H1 (cell line): ENCODE results near the gene KCNA2. TPM values are rescaled to one million over a fixed set of nuclear protein-coding genes. Genes with fewer than 3 reads are reported as not detected.

Experiments used
- CTCF ChIA-PET: fragments of 300-600 bp; sonication (Branson Sonifier 250); formaldehyde crosslinking; loops from one replicate; lab custom pipeline; 2021; ENCODE audit not compliant: partially characterized antibody; lab: Charles Lee
- POLR2A ChIA-PET: fragments of 300-600 bp; sonication (Branson Sonifier 250); formaldehyde crosslinking; loops from one replicate; lab custom pipeline; 2021; ENCODE audit warnings: inconsistent platforms; ENCODE audit not compliant: partially characterized antibody; lab: Charles Lee
- DNase-seq, 2 experiments: peaks; one replicate each; pipeline versions ENCODE4 v3.0.0 to v3.0.0-alpha.2; 2010 to 2022; ENCODE audit warnings: low spot score in 2 of 2, low read depth in 1 of 2, mixed read lengths in 1 of 2
- FAIRE-seq: peaks from 2 replicates; lab custom pipeline; 2011; peaks lifted over from hg19 to GRCh38; lab: Jason Lieb, UNC
- H2AFZ ChIP-seq: 2 replicates; pipeline ENCODE4 v1.8.1; 2012; ENCODE audit warnings: low read length, inconsistent platforms
- H2AK5ac ChIP-seq: 2 replicates; pipeline ENCODE4 v1.6.1; 2013; ENCODE audit warnings: low read depth, low read length
- H2BK120ac ChIP-seq: replicated peaks from 2 replicates; pipeline ENCODE3; 2013; ENCODE audit warnings: low read depth, low read length, inconsistent platforms
- H2BK12ac ChIP-seq: 2 replicates; pipeline ENCODE4 v1.6.1; 2013; ENCODE audit warnings: low read depth, low read length
- H2BK15ac ChIP-seq: 2 replicates; pipeline ENCODE4 v1.6.1; 2013; ENCODE audit warnings: low read length
- H2BK20ac ChIP-seq: 2 replicates; pipeline ENCODE4 v1.6.1; 2013; ENCODE audit warnings: low read length
- H2BK5ac ChIP-seq: 2 replicates; pipeline ENCODE4 v1.6.1; 2013; ENCODE audit warnings: low read depth, low read length
- H3K14ac ChIP-seq: 2 replicates; pipeline ENCODE4 v1.6.1; 2013; ENCODE audit warnings: inconsistent platforms; ENCODE audit not compliant: insufficient read length
- H3K18ac ChIP-seq: 2 replicates; pipeline ENCODE4 v1.6.1; 2013; ENCODE audit warnings: low read length; ENCODE audit errors: extremely low read depth
- H3K23ac ChIP-seq: 2 replicates; pipeline ENCODE4 v1.6.1; 2013; ENCODE audit warnings: inconsistent platforms; ENCODE audit not compliant: insufficient read length
- H3K23me2 ChIP-seq: 2 replicates; pipeline ENCODE4 v1.6.1; 2013; ENCODE audit warnings: low read depth, low read length
- H3K27ac ChIP-seq: 2 replicates; pipeline ENCODE4 v1.6.1; 2011; ENCODE audit warnings: low read depth, low read length, inconsistent platforms
- H3K27me3 ChIP-seq, 4 experiments: replicated peaks in 1 of 4; 1 replicate in 1 of 4; 2 replicates in 3 of 4; pipeline versions ENCODE4 v1.6.1 to v1.8.1; 2011 to 2013; ENCODE audit warnings: low read length in 3 of 4, mild to moderate bottlenecking in 3 of 4, inconsistent platforms in 2 of 4, mixed read lengths in 2 of 4, moderate library complexity in 1 of 4; ENCODE audit not compliant: control insufficient read depth in 3 of 4, insufficient read depth in 3 of 4; ENCODE audit errors: extremely low read depth in 1 of 4
- H3K36me3 ChIP-seq, 4 experiments: 2 replicates each; pipeline versions ENCODE4 v1.6.1 to v1.8.1; 2011 to 2013; ENCODE audit warnings: mild to moderate bottlenecking in 4 of 4, low read length in 3 of 4, moderate library complexity in 2 of 4, control low read depth in 1 of 4, inconsistent platforms in 1 of 4; ENCODE audit not compliant: insufficient read depth in 4 of 4, control insufficient read depth in 2 of 4
- H3K4ac ChIP-seq: replicated peaks from 2 replicates; pipeline ENCODE3; 2013; ENCODE audit warnings: low read length, low read depth, mixed read lengths, inconsistent platforms; ENCODE audit not compliant: insufficient read length
- H3K4me1 ChIP-seq, 4 experiments: replicated peaks in 1 of 4; 1 replicate in 1 of 4; 2 replicates in 3 of 4; pipeline versions ENCODE4 v1.6.1 to v1.8.1; 2011 to 2013; ENCODE audit warnings: low read length in 3 of 4, inconsistent platforms in 2 of 4, mixed read lengths in 1 of 4; ENCODE audit not compliant: insufficient read depth in 4 of 4, control insufficient read depth in 3 of 4
- H3K4me2 ChIP-seq, 2 experiments: 2 replicates each; pipeline versions ENCODE4 v1.6.1 to v1.8.1; 2011 to 2013; ENCODE audit warnings: low read depth in 2 of 2, low read length in 2 of 2, control low read depth in 1 of 2, inconsistent platforms in 1 of 2, mild to moderate bottlenecking in 1 of 2; ENCODE audit not compliant: insufficient read depth in 1 of 2
- H3K4me3 ChIP-seq, 4 experiments: fragments of 200-600, 300-600 bp in 1 of 4; sonication (generic), shearing (Covaris generic), sonication (Bioruptor Twin) in 1 of 4; 2 replicates each; pipeline versions ENCODE4 v1.5.1 to v1.8.1; 2011 to 2016; ENCODE audit warnings: low read length in 4 of 4, low read depth in 3 of 4, control low read depth in 2 of 4, inconsistent platforms in 2 of 4, mild to moderate bottlenecking in 2 of 4, mixed read lengths in 1 of 4, moderate library complexity in 1 of 4; ENCODE audit not compliant: insufficient read depth in 2 of 4; ENCODE audit errors: extremely low read depth in 1 of 4
- H3K56ac ChIP-seq: replicated peaks from 2 replicates; pipeline ENCODE3; 2013; ENCODE audit warnings: low read depth, mild to moderate bottlenecking, mixed read lengths, low read length, inconsistent platforms; ENCODE audit not compliant: insufficient read length
- H3K79me1 ChIP-seq: 2 replicates; pipeline ENCODE4 v1.6.1; 2013; ENCODE audit warnings: low read depth, low read length, control low read depth
- H3K79me2 ChIP-seq, 2 experiments: 2 replicates each; pipeline versions ENCODE4 v1.6.1 to v1.8.1; 2012 to 2013; ENCODE audit warnings: low read length in 2 of 2, mild to moderate bottlenecking in 2 of 2, inconsistent platforms in 1 of 2; ENCODE audit not compliant: insufficient read depth in 2 of 2, control insufficient read depth in 1 of 2
- H3K9ac ChIP-seq, 4 experiments: replicated peaks in 1 of 4; 1 replicate in 1 of 4; 2 replicates in 3 of 4; pipeline versions ENCODE4 v1.6.1 to v1.8.1; 2011 to 2013; ENCODE audit warnings: low read depth in 3 of 4, low read length in 3 of 4, control low read depth in 2 of 4, mild to moderate bottlenecking in 2 of 4, moderate library complexity in 2 of 4, inconsistent platforms in 1 of 4; ENCODE audit errors: extremely low read depth in 1 of 4
- H3K9me3 ChIP-seq, 2 experiments: 2 replicates each; pipeline versions ENCODE4 v1.6.1 to v1.8.1; 2012 to 2013; ENCODE audit warnings: mild to moderate bottlenecking in 2 of 2, moderate library complexity in 2 of 2, control low read depth in 1 of 2, inconsistent platforms in 1 of 2, low read depth in 1 of 2, low read length in 1 of 2, mixed read lengths in 1 of 2; ENCODE audit not compliant: insufficient read depth in 2 of 2
- H4K20me1 ChIP-seq, 2 experiments: replicated peaks in 1 of 2; 2 replicates each; pipeline versions ENCODE3 to v1.8.1; 2011 to 2013; ENCODE audit warnings: inconsistent platforms in 2 of 2, low read length in 2 of 2, mild to moderate bottlenecking in 1 of 2; ENCODE audit not compliant: insufficient read depth in 2 of 2, control insufficient read depth in 1 of 2
- H4K5ac ChIP-seq: 2 replicates; pipeline ENCODE4 v1.6.1; 2013; ENCODE audit warnings: low read length, low read depth, mixed read lengths, inconsistent platforms; ENCODE audit not compliant: insufficient read length
- H4K8ac ChIP-seq: 2 replicates; pipeline ENCODE4 v1.8.0; 2013; ENCODE audit warnings: mild to moderate bottlenecking, moderate library complexity, low read length, inconsistent platforms; ENCODE audit not compliant: insufficient read depth; ENCODE audit errors: extremely low read depth
- H4K91ac ChIP-seq: replicated peaks from 2 replicates; pipeline ENCODE3; 2013; ENCODE audit warnings: low read length, mixed read lengths, inconsistent platforms; ENCODE audit not compliant: insufficient read length
- CTBP2 ChIP-seq: IDR thresholded peaks from 2 replicates; pipeline ENCODE4 v1.7.0; 2011; ENCODE audit warnings: borderline replicate concordance, mild to moderate bottlenecking, moderate library complexity, mixed read lengths, low read length; ENCODE audit not compliant: insufficient read depth, insufficient read length
- POLR2AphosphoS5 ChIP-seq: IDR thresholded peaks from 2 replicates; pipeline ENCODE4 v1.6.1; 2011; ENCODE audit warnings: low read depth, low read length
- RBBP5 ChIP-seq: IDR thresholded peaks from 2 replicates; pipeline ENCODE4 v1.7.1; 2012; ENCODE audit warnings: low read depth, mild to moderate bottlenecking, inconsistent platforms, low read length, moderate library complexity, borderline replicate concordance
- RNF2 ChIP-seq: fragments of 200-900, 300-1000 bp; sonication (generic); IDR thresholded peaks from 2 replicates; pipeline ENCODE4 v1.7.1; 2016; ENCODE audit warnings: borderline replicate concordance, low read depth, mild to moderate bottlenecking, antibody characterized with exemption, low read length; ENCODE audit not compliant: poor library complexity, severe bottlenecking; ENCODE audit errors: missing control alignments
- WGBS, 2 experiments: shearing (Covaris generic) in 1 of 2; methylation state at CpG; one replicate each; pipeline versions ENCODE4 v1.1.6 to v1.1.7; 2013 to 2015; ENCODE audit warnings: low lambda C conversion rate in 2 of 2, mixed read lengths in 2 of 2, inconsistent platforms in 1 of 2, low coverage in 1 of 2, missing lambda C conversion rate in 1 of 2; ENCODE audit not compliant: insufficient replicate concordance in 2 of 2, insufficient coverage in 1 of 2, insufficient read length in 1 of 2; ENCODE audit errors: extremely low coverage in 1 of 2, missing lambda C conversion rate in 1 of 2; 5-methylcytosine and 5-hydroxymethylcytosine counted together
- polyA plus RNA-seq, 7 experiments: library from polyadenylated mRNA; depleted of rRNA in 3 of 7; stranded (reverse) in 5 of 7; unstranded in 2 of 7; fragments of >200 nt in 5 of 7; fragments of 200-250 nt in 2 of 7; gene quantifications; 1 replicate in 5 of 7; 2 replicates in 1 of 7; 4 replicates in 1 of 7; pipeline versions ENCODE4 v1.2.1 to v1.2.3, GENCODE V29; 2011 to 2013; ENCODE audit warnings: missing spikeins in 2 of 7, mixed read lengths in 2 of 7
- total RNA-seq: library from RNA; stranded (reverse); fragmentation: NEBNext Ultra II Directional; extraction: Animal tissue kit (Norgen Biotek cat#: 25700); gene quantifications from 2 replicates; pipeline ENCODE4 v1.2.1, GENCODE V29; 2021
- TF ChIP-seq, protein P1 (sequence below): IDR thresholded peaks from 2 replicates; pipeline ENCODE4 v1.6.1; 2012; ENCODE audit warnings: low read length, inconsistent platforms
- TF ChIP-seq, protein P2 (sequence below): IDR thresholded peaks from 2 replicates; pipeline ENCODE4 v1.6.1; 2011; ENCODE audit warnings: low read length, improper control_type of control experiment

Gene KCNA2
- total and polyA plus RNA-seq, 2 of the 8 experiments (the other 6 are each of a cell fraction or from before 2014, with no cell fraction given) = 0.26 to 0.78 TPM

DNA sequence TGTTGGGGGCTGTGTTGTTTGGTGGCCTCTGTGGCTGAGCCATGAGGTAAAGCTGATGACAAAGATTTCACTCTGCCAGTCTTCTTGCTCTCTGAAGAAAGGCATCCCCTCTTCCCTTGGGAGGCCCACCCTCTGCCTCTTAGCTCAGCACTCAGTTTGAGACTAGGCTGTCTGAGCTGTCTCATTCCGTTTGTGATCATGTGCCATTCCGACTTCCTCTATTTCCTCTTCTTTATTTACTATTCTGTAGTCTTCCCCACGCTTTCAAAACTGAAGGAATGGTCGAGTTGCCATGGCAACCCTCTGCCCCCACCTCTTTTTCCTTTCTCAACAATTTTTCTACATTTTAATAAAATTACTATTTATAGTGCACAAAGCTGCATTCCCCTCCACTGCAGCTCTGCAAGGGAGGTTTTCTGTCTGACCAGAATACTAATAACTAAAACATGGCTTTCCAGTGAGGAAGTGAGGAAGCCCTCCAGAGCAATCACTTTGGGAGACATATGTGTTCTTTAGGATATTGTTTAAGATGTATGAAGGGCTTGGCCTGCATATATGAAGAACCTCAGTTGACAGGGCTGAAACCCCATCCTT, 37.8 kb upstream of the KCNA2 start:
- Histone ChIP-seq H4K5ac (no peak overlapping the region), H3K4me3 (no peak overlapping the region), H3K27me3 (no peaks in the 10 kb centered on the region), H2BK120ac (no peak overlapping the region), H4K20me1 (no peaks in the 10 kb centered on the region), H3K56ac (no peak overlapping the region), H2AK5ac (no peak overlapping the region), H2BK12ac (no peak overlapping the region), H3K27ac (no peak overlapping the region), H3K79me2 (no peaks in the 10 kb centered on the region), H3K4me2 (no peak overlapping the region), H3K14ac (no peak overlapping the region), H2AFZ (no peak overlapping the region), H3K9me3 (no peaks in the 10 kb centered on the region), H3K9ac (no peak overlapping the region), H3K18ac (no peak overlapping the region), H3K36me3 (no peaks in the 10 kb centered on the region), H3K23ac (no peak overlapping the region), H3K4ac (no peak overlapping the region), H2BK5ac (no peak overlapping the region), H4K8ac (no peak overlapping the region), H3K4me1 (no peaks in the 10 kb centered on the region), H3K23me2 (no peaks in the 10 kb centered on the region; the same call in 1 of the 2 replicates), H4K91ac (no peak overlapping the region), H3K79me1 (no peaks in the 10 kb centered on the region), H2BK20ac (no peak overlapping the region), H2BK15ac (no peak overlapping the region)
- WGBS, 2 experiments = 67% methylated on average over 4 of the region's 4 CpGs; no CpG with 5 or more reads in 1 of the 2 experiments
- no peak for FAIRE-seq
- ChIA-PET CTCF (interaction anchor here (0.6 to 10.8 kb wide), 4 partner anchors 24 to 137 kb away, joined by 3 to 79 read pairs (median 19); no protein-coding TSS in a partner anchor), POLR2A (no interaction called here)
- TF ChIP-seq, protein P1, sequence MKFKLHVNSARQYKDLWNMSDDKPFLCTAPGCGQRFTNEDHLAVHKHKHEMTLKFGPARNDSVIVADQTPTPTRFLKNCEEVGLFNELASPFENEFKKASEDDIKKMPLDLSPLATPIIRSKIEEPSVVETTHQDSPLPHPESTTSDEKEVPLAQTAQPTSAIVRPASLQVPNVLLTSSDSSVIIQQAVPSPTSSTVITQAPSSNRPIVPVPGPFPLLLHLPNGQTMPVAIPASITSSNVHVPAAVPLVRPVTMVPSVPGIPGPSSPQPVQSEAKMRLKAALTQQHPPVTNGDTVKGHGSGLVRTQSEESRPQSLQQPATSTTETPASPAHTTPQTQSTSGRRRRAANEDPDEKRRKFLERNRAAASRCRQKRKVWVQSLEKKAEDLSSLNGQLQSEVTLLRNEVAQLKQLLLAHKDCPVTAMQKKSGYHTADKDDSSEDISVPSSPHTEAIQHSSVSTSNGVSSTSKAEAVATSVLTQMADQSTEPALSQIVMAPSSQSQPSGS = no peak
- TF ChIP-seq POLR2AphosphoS5 (no peak), CTBP2 (no peak), RNF2 (no peak), RBBP5 (no peak)
- TF ChIP-seq, protein P2, sequence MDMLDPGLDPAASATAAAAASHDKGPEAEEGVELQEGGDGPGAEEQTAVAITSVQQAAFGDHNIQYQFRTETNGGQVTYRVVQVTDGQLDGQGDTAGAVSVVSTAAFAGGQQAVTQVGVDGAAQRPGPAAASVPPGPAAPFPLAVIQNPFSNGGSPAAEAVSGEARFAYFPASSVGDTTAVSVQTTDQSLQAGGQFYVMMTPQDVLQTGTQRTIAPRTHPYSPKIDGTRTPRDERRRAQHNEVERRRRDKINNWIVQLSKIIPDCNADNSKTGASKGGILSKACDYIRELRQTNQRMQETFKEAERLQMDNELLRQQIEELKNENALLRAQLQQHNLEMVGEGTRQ = no peak
- no peak for DNase-seq
